DMS153 treated with DMSO at 0.1 percent for 48 hours (cell line): ENCODE data around the gene BACH2.
"Not testable (repeated sequence)": the region's sequence is repeated elsewhere in the genome, so short reads cannot be mapped to it uniquely, and the experiment has no call there.

Experiments
- DNase-seq: peaks from one replicate; lab custom pipeline; 2025; ENCODE audit not compliant: unreplicated experiment; lab: John Stamatoyannopoulos, UW

Gene BACH2

GRCh38 chr6:90216072-90216977 lies 80.3 kb downstream of the BACH2 start:
- no peak for DNase-seq

GRCh38 chr6:90214966-90215365 lies 81.7 kb downstream of the BACH2 start:
- DNase-seq = no peak

GRCh38 chr6:90214461-90214860 lies 82.2 kb downstream of the BACH2 start:
- DNase-seq = no peak

- no peak for DNase-seq
Measured at GRCh38 chr6:90212274-90212673, 84.4 kb downstream of the BACH2 start.

- no peak for DNase-seq
Measured at GRCh38 chr6:90209527-90209926, 87.1 kb downstream of the BACH2 start.

- DNase-seq = not testable (repeated sequence)
Measured at GRCh38 chr6:90208690-90209089, 88.0 kb downstream of the BACH2 start.

GRCh38 chr6:90204327-90205056 lies 92.2 kb downstream of the BACH2 start:
- DNase-seq = no peak

GRCh38 chr6:90203672-90204071 lies 93.0 kb downstream of the BACH2 start:
- no peak for DNase-seq

GRCh38 chr6:90202156-90202555 lies 94.5 kb downstream of the BACH2 start:
- DNase-seq = no peak

- no peak for DNase-seq
Measured at GRCh38 chr6:90199900-90200299, 96.7 kb downstream of the BACH2 start.

GRCh38 chr6:90198758-90199425 lies 97.8 kb downstream of the BACH2 start:
- no peak for DNase-seq

- no peak for DNase-seq
Measured at GRCh38 chr6:90197854-90198496, 98.7 kb downstream of the BACH2 start.

- no peak for DNase-seq
Measured at GRCh38 chr6:90195094-90195829, 101.4 kb downstream of the BACH2 start.

- DNase-seq = no peak
Measured at GRCh38 chr6:90194371-90194841, 102.2 kb downstream of the BACH2 start.

- DNase-seq = no peak
Measured at GRCh38 chr6:90193359-90193758, 103.3 kb downstream of the BACH2 start.

- no peak for DNase-seq
Measured at GRCh38 chr6:90192857-90193256, 103.8 kb downstream of the BACH2 start.

- DNase-seq = no peak
Measured at GRCh38 chr6:90190752-90191395, 105.8 kb downstream of the BACH2 start.

- DNase-seq = no peak
Measured at GRCh38 chr6:90190131-90190530, 106.5 kb downstream of the BACH2 start.

GRCh38 chr6:90187437-90188121 lies 109.1 kb downstream of the BACH2 start:
- no peak for DNase-seq
